GM19438 (cell line): ENCODE data around the gene HPS1.

Experiments
- ATAC-seq: cut with Tn5 transposase; IDR thresholded peaks from one replicate; pipeline ENCODE4 v1.9.1; 2021; ENCODE audit warnings: low read depth; ENCODE audit not compliant: unreplicated experiment

HPS1 gene

DNA sequence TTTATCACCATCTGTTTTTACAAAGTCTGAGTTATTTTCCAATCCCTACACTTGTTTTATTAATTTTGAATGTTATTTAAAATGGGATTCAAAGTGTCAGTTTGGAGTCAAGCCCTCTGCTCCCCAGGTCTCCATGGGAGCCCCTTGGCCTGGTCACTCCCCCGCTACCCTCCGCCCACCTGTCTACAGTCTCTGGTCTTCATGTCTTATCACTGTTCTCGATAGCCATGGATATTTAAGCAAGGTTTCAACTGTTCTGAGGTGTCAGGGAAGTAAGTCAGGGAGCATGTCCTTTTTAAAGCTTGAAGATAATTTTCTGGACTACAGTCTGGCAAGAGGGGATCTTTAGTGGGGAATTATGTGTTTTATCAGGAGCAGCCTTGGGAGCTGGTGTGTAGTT is 19.1 kb upstream of the HPS1 start:
- no peak for ATAC-seq

DNA sequence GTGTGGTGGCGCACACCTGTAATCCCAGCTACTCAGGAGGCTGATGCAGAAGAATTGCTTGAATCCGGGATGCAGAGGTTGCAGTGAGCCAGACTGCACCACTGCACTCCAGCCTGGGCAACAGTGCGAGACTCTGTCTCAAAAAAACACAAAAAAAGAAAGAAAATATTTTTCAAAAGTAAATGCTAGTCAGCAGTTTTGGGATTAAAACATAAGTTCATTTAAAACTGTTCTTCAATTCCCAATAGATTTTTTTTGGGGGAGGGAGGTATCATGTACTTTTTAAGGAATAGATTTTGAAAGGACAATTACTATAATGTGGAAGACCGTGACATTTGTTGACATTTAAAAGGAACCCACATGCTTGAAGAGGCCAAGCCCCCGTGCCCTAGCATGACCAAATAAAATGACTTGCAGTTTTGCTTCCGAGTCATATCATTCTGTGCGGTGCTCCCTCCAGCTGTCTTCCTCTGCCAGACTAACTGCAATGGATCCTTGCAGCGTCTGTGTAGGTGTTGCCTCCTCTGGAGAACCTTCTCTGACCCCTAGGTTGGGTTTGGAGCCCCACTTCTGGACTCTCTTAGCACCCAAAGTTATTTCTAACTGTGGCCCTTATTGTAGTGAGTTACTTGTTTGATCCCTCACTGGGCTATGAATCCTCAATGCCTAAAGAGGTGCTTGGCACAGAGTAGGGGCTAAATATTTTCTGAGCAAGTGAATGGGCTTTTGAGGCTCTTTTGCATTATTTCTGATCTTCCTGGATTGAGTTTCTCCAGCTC is 17.4 kb upstream of the HPS1 start:
- no peak for ATAC-seq

DNA sequence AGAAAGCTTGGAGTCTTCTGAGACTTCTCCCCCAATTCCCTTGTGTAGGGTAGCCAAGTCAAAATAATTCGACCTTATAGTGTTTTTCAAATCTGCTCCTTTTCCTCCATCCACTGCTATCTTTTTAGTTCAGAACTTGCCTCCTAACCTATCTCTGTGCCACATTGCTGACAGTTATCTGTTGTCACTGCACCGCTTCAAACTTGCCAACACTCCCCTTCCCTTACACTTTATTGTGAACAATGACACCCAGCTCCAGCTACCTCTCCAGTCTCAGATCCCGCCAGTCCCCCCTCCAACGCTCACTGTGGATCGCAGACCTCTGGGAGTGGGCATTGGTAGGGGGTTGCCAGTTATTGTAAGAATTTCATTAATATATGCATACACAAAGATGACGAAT is 16.3 kb upstream of the HPS1 start:
- ATAC-seq = no peak

DNA sequence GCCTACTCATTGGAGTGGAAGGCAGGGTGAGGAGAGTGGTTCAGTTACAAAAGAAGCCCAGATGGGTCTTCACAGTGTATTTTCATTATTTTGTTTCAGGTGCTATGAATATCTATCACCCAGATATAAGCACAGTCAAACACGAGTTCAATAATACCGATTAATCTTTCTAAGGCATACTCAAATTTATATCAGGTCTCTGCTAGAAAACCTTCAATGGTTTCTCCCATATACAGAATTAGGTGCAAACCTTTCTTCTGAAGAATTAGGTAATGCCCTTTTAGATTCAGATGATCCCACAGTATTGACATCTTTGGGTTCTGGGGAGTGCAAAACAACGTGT is 14.7 kb upstream of the HPS1 start:
- ATAC-seq = no peak

DNA sequence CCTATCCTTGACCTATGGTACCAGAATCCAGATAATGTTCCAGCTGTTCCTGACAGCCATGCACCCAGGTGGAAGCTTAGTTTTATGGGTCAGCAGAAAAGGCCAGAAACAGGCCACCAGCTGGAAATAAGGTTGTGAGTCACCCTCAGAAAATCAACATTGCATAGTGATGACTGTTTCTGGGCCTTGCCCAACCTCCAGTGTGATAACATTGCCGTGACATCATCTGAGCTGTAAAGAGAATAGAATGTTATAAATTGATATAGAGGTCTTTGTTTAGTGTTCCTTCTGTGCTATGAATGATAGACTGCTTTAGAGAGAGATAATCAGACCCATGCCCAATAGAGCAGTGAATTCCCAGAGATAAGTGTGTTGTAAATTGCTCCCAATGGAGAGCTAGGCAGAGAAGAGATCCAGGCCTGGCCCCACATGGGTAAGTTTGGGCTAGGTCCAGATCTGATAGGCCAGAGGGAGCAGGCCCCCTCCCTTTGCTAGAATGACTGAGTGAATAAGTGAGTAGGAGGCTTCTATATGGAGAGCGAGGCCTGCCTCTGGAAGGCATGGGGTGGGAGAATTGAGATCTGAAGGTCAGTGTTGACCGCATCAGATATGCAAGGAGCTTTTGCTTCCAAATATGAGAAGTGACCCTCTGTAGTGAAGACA is 14.2 kb upstream of the HPS1 start:
- no peak for ATAC-seq

DNA sequence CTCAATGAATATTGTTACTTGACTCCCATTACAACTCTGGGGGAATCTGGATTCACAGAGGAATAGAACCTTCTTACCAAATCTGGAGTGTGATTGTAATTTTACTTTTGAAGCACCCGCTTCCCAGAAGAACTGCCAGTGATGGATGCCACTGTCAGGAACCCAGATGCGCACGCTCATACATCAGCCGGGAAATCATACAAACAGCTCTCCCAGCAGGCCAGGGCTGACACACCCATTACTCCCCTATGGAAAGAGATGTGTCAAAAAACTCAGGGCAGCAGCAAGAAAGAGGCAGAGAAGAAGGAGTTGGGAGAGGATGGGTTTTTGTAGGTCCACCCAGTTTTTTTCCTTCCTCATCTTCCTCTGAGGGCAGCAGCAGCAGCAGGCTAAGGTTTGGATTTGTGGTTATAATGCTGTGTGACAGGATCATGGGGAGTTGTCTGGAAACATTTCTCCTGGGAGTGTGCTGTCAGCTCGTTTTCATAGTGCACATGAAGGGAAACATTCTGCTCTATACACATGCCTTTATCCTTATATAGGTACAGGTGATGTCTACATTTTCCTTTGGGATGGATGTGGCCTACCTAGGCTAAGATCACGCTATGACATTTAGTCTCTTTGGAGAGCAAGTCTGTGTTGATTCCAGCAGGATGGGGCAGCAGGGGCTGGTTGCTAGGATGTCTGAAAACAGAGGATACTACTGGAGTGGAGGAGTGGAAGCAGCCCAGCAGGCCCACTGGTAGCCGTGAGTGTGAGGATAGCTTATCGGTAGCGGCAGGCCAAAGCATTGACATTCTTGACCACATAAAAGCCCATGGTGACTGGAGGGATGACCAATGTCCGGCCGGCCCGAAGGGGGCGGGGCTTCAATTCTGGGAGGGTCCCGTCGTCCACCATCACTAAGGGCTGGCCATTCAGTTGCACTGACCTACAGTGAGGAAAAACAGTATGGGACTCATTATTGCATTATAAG is 12.4 kb upstream of the HPS1 start:
- no peak for ATAC-seq

DNA sequence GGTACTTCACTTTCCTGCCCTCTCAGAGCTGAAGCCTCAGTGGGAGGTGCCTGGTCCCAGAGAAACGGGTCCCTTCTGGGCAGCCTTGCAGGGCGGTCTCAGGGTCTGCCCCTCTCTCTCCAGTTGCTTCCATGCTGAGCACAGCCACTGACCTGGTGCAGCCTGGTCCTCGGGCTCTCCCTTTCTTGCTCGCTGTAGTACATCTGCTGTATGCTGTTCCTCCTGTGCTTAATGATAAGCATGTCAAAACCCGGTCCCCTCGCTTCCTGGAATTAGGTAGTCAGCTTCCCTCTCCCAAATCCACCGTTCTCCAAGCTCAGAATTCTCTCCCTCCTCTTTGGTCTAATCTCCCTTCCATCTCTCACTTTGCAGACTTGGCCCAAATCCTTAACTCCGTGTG is 11.0 kb upstream of the HPS1 start:
- ATAC-seq = no peak

DNA sequence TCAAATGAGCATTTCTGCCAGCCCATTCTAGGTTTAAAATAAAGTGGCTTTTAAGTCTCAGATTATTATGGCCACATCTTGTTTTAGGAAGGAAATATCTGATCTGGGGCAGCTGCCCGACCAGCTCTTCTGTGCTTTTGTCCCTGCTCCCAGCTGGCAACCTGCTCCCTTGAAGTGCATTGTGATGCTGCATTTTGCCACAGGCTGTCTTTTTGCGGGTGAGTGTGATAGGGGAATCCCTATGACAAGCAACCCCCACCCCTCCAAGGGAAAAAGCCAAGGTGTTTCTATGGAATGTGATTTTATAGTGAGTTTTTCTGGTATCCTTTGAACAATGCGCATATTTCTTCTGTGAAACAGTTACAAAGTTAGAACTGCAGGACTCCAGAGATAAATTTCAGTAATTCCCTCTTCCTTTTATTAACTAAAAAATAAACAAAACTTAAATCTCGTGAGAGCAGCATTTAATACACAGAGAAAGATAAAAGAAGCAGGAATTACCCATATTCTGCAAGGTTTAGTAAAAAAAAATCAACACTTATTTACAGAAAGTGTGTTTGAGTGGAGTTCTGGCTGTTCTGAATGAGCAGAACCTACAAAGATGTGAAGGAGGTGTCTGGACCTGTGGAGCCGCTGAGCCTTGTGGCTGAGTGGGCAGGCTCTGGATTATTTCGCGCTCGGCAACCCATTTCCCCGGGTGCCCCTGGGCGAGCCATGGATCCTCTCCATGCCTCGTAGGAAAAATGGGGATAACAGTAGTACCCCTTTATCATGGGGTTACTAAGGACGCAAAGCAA is 10.1 kb upstream of the HPS1 start:
- no peak for ATAC-seq

DNA sequence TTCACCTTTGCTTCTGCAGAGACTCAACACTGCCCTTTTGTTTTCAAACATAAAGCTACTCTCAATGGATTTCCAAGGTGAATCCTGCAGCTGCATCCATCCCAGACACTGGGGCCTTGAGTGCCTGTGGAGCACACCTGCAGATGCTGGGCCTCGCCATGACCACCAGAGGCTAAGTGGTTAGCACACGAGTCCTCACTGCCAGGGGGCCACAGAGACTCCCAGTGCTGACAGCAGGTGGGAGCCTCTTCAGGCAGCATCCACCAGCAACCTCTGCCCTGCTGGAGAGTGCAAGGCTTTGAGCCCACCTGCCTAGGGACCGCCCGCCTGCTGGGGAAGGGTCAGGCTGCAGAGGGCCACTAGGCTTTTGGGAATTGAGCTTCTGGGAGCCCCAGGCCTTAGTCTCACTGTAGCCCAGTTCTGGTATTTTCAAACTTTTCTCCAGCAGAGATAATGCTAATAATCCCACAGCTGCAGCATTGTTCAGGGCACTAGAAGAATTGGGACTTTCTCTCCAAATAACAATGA is 9.4 kb upstream of the HPS1 start:
- no peak for ATAC-seq

DNA sequence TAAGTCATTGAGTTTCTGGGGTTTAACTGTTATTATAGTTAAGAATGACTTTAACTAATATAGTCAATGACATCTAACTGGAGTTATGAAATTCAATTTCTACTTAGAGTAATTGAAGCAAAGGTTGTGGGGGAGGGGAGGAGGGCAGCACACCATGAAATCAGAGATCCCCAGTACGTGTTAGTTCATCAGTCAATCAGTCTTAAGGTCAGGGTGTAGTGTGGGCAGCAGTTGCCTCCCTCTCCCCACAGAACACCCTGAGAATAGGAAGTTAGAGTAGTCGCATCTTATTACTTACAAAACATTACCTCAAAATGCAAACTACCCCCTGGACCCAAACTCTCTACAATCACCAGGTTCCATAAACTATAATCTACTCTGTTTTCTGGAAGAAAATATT is 7.0 kb upstream of the HPS1 start:
- ATAC-seq = no peak

DNA sequence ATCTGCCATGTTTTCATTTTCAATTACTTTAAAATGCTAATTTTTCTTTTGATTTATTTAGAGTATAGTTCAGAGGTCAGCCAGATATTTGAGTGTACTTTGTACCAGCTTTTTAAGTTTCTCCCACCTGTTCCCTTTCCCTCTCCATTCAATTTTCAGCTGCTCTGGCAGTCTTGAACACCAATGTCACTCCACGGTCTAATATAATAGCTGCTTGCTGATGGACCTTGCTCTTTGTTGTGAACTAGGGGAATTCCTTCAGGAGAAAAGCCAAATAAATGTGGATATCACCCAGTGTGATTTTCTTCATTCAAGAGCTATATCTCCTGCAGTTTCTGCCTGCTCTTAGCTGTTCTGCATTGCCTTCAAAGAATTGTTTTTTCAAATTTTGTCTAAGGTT is 3.9 kb upstream of the HPS1 start:
- ATAC-seq = no peak

DNA sequence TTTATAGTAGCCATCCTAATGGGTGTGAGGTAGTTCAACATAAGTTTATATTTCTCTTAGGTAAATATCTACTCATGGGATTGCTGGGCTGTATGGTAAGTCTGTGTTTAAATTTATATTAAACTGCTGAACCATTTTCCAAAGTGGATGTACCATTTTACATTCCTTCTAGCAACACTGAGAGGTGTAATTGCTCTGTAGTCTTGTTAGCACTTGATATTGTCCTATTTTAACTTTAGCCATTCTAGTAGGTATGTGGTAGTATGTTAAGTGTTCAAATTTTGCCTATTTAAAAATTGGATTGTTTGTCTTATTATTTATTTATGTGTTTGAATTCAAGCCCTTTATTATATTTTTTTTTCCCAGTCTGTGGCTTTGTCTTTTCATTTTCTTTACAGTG is 2.6 kb upstream of the HPS1 start:
- ATAC-seq = no peak

DNA sequence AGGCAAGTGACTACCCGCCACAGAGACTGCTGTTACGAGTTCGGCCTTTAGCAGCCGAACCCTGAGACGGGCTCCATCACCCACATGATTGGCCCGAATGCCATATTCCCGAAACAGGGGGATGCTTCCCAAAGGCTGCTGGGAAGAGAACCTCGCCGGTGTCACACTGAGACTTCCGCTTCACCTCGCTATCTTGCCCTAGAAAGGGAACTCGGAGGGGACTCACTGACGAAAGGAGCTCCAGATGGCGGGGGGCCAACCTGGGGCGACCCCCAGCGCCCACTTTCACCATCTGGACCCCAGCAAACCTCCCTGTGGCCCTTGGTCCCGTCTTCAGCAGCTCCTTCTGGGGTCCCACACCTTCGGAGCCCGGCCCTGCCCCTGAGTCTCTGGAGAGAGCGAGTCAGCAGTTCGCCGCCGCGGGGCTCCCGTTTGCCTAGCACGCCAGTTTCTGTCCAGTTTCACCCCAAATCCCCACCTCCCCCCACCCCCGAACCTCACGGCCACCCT is 529 bp downstream of the HPS1 start:
- peak; percentile 44 for ATAC-seq

DNA sequence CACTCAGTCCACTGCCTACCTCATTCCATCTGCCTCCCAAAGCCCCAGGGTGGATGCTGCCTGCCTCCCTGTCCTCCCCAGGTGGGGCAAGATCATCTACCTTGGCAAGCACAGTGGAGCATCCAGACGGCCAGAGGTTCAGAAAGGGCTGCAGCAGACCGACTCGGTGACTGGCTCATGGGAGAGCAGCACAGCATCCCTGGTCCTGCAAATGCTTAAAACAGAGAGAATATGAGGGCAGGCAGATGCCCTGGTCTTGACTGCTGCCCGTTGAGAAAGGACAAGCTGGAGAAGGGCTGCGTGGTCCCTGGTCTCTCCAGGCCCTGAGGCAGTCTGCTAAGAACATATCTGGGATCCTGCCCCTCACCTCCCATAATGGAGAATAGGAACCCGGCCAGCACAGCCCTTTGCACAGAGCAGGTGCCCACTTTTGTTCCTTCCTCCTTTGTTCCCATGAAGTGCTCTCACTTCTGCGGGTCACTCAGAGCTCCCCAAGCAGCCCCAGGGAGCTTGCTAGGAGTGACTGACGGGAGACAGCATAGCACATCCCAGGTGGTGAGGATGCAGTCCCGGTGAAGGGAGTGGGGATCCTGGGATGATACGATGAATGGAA is 1.4 kb downstream of the HPS1 start:
- ATAC-seq = no peak

DNA sequence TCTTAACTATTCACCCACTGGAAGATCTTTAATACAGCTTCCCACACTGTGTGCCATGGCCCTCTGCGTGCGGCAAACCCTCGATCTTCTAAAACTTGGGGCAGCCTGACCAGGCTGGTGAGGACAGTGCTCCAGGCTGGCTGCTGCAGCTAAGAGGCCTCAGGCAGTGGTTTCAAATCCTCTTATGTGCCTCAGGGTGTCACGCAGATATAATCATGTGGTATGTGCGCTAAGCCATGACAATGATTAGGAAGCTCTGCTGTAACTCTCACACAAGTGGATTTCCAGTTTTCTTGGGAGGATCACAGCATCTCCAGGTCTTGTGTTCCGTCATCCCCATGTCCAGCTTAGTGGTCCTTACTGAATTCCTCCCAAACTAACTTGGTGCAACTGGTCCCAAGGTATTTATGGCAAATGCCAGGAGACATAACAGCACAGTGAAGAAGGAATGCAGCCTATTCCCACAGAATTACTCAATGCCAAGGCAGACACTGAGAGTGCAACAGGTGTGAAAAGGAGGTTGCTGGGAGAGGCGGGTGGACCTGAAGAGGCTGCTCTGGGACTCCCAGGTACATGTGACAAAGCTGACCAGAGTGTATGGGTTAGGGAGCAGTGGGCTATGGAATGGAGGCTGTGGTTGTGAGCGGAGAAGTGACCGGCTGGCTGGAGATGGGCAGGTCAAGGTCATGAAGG is 2.3 kb downstream of the HPS1 start:
- ATAC-seq = no peak

DNA sequence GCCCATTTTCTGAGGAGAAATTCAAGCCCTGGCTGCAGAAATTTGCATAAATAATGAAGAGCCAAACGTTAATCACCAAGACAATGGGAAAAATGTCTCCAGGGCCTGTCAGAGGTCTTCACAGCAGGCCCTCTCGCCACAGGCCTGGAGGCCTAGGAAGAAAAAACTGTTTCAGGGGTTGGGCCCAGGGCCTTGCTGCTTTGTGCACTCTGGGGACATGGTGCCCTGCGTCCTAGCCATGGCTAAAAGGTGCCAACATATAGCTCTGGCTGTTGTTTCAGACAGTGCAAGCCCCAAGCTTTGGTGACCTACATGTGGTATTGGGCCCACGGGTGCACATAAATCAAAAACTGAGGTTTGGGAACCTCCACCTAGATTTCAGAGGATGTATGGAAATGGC is 8.0 kb downstream of the HPS1 start:
- ATAC-seq = no peak

DNA sequence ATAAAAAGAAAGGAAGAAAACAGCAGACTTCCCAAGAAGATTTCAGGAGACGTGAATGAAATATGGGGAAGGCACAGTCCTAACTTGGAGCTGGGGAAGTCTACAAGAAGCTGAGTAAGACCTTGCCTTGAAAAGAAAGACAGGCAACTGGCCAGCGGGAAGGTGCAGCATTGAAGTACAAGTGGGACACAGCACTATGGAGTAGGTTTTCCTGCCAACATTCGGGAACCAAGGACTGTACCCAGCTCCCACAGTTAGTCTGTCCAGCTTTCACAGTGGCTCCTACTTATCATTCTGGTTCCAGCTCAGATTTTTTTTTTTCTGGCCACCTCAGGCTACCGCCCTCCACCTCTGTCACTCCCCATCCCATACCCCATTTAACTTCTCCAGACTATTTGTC is 10.0 kb downstream of the HPS1 start:
- no peak for ATAC-seq

DNA sequence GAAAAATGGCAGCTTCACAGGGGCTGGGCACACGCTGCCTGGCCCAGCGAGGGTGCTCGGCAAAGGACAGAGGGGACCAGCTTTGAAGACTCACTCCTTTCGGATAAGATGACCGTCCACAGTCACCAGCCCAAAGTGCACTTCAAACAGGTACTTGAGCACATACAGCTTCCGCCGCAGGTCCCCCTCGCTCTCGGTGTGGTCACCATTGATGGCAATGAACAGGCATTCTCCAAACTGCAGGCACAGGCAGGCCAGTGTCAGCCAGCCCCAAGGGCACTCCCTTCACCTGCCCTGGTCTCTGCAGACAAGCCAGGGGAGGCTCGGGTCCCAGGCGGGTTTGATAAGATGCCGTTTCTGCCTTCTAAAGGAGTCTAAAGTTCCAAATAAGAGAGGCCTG is 11.6 kb downstream of the HPS1 start:
- no peak for ATAC-seq
